Activated naive CD4-positive, alpha-beta T cell treated with anti-CD3 and anti-CD28 coated beads, Interleukin-2, amount 10 ng/mL, durations not matched to agents 5 hours and 36 hours (primary cell): ENCODE results near the gene SSBP1. TPM values are rescaled to one million over a fixed set of nuclear protein-coding genes. Genes with fewer than 3 reads are reported as not detected.

Experiments
- total RNA-seq, 2 experiments: library from RNA; stranded (reverse); gene quantifications; one replicate each; pipeline ENCODE4 v1.2.3, GENCODE V29; 2021

SSBP1 gene, protein sequence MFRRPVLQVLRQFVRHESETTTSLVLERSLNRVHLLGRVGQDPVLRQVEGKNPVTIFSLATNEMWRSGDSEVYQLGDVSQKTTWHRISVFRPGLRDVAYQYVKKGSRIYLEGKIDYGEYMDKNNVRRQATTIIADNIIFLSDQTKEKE
- total RNA-seq = 100 to 1,000 TPM; 111 to 116 TPM

DNA sequence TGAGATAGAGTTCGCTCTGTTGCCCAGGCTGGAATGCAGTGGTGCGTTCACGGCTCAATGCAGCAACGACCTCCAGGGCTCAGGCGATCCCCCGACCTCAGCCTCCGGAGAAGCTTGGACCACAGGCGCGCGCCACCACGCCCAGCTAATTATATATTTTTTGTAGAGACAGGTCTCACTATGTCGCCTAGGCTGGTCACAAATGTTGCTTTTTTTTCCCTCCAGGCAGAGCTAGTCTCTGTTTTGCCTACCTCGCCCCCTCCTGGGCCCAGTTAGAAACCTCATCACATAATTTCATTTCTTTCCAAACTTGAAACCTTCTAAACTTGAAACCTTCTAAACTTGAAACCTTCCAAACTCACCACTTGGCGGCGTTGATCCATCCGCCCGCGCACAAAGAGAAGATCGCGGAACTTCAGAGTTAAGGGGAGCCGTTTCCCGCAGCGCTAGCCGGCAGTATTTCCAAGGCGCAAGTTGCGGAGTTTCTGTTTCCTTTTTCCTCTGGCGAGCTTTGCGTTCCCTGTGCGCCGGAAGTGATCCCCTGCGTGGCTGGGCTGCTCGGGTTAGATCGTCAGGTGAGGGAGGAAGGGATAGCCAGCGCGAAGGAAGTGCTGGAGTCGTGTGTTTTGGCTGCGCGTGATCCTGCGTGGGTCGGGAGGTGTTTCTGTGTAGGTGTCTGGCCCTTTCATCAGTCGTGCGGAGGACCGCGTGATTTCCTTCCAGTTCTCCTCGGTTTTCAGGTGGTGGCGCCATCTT, at the start of gene SSBP1:
Gene SSBP1 (plus strand): TSS at position 523 of the 756 bp plus-strand sequence. CDS start 809 bp downstream, outside the sequence.

GRCh38 chr7:141702047-141702567, 36.1 kb upstream of the SSBP1 start, which contains the start of gene DENND11:
DENND11 (minus strand) TSS chr7:141702166; CDS start chr7:141702153, 13 bp downstream.

GRCh38 chr7:141708351-141708750, 29.8 kb upstream of the SSBP1 start, which contains the start of gene WEE2:
WEE2 (plus strand) TSS chr7:141708353; CDS start chr7:141708759, 406 bp downstream.

DNA sequence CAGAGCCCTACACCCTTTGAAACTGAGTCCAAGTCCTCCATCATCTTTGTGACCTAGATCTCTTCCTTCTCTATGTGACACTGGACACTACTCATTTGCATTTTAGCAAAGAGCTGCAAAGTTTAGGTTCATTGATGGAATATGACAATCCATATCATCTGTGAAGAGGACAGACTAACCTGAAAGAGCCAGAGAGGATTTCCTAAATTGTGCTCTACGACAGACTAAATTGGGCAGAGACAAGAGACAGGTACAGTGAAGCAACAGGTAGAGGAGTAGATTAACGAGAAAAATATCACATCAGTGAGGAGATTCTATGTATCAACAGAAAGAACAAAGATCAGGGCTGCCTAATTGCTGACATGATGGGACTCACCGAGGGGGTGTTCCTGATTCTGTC, 25.6 kb downstream of the SSBP1 start, which contains the start of gene TAS2R3:
Gene TAS2R3 (plus strand): TSS at position 301 of the 400 bp plus-strand sequence. CDS start 62 bp downstream, at position 363.

GRCh38 chr7:141776374-141776773, 38.2 kb downstream of the SSBP1 start, which contains the start of gene TAS2R4:
TAS2R4 (plus strand) TSS chr7:141776674; CDS start chr7:141778489, 1,815 bp downstream.

DNA sequence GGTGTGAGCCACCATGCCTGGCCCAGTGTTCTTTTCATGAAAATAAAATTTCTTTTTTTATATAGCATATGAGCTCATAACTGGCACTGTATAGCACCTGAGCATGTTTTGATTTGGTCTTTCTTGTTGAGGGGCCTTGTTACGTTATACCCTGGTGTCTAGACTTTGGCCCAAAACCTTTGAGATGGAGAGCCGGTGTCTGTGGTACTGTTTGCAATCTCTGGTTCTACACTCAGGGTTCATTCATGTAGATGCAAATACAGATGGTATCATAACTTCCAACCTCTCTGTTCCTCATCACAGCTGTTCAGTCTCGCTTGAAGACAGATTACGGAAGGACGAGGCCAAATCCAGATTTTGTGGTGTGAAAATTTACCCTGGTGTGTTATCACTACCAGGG, 51.8 kb downstream of the SSBP1 start, which contains the start of gene TAS2R5:
Gene TAS2R5 (plus strand): TSS at position 301 of the 400 bp plus-strand sequence. CDS start 145 bp downstream, outside the sequence.

Other genes starting within 250 kb of the SSBP1 start
- gene AGK, start 186.9 kb upstream of the SSBP1 start, total RNA-seq = 10 to 100 TPM; 42.0 to 42.9 TPM
- 10 to 100 TPM; 36.6 to 36.7 TPM for gene DENND11, start 36.2 kb upstream of the SSBP1 start, total RNA-seq
- not detected for gene WEE2, start 30.0 kb upstream of the SSBP1 start, total RNA-seq
- 1 to 10 TPM; 1.3 to 1.5 TPM for gene TAS2R3, start 25.7 kb downstream of the SSBP1 start, total RNA-seq
- 1 to 10 TPM in 1 of 2 experiments, under 1 TPM in 1; 0.70 to 1.1 TPM for gene TAS2R4, start 38.3 kb downstream of the SSBP1 start, total RNA-seq
- gene TAS2R5, start 51.9 kb downstream of the SSBP1 start, total RNA-seq = 1 to 10 TPM; 1.3 to 1.5 TPM
- not detected for gene PRSS37, start 103.1 kb downstream of the SSBP1 start, total RNA-seq
- gene OR9A4, start 178.0 kb downstream of the SSBP1 start, total RNA-seq = not detected
- gene CLEC5A, start 208.6 kb downstream of the SSBP1 start, total RNA-seq = not detected
- not detected for gene TAS2R38, start 235.4 kb downstream of the SSBP1 start, total RNA-seq